Body of pancreas (tissue), 4 donors: ENCODE data around the gene EPN1. TPM values are rescaled to one million over a fixed set of nuclear protein-coding genes. Genes with fewer than 3 reads are reported as not detected.
"Not testable (repeated sequence)": the region's sequence is repeated elsewhere in the genome, so short reads cannot be mapped to it uniquely, and the experiment has no call there.

Experiments
- ATAC-seq: fragments of 150-250 bp; one replicate; pipeline ENCODE4 v1.9.1; 2016
- DNase-seq, 4 donors: peaks; one replicate each; pipeline ENCODE4 v3.0.0-alpha.2; 2019
- H3K27ac ChIP-seq, 4 donors: fragments of 200-600 bp; sonication (generic); 1 replicate in 3 of 4; 2 replicates in 1 of 4; pipeline versions ENCODE4 v1.5.1 to v1.6.1; 2016 to 2019; ENCODE audit warnings: mild to moderate bottlenecking in 1 of 4, mixed read lengths in 1 of 4, moderate library complexity in 1 of 4
- H3K27me3 ChIP-seq, 2 donors: fragments of 200-600 bp; sonication (generic); one replicate each; pipeline ENCODE4 v1.6.0; 2016; ENCODE audit warnings: mild to moderate bottlenecking in 1 of 2
- H3K36me3 ChIP-seq, 2 donors: fragments of 200-600 bp; sonication (generic); replicated peaks in 1 of 2; 2 replicates each; pipeline ENCODE4 v1.5.1; 2016; ENCODE audit warnings: low read depth in 2 of 2; ENCODE audit not compliant: insufficient read depth in 1 of 2
- H3K4me1 ChIP-seq: fragments of 200-600 bp; sonication (generic); one replicate; pipeline ENCODE4 v1.6.0; 2016
- H3K4me3 ChIP-seq, 2 donors: fragments of 200-600 bp; sonication (generic); 1 replicate in 1 of 2; 2 replicates in 1 of 2; pipeline ENCODE4 v1.5.1; 2016 to 2019
- H3K9me3 ChIP-seq, 3 donors: fragments of 200-600 bp; sonication (generic); 1 replicate in 2 of 3; 2 replicates in 1 of 3; pipeline ENCODE4 v1.5.1; 2016
- CTCF ChIP-seq, 7 experiments: fragments of 450-650 bp in 4 of 7; fragments of 200-600 bp in 3 of 7; sonication (generic) in 3 of 7; IDR thresholded peaks; one replicate each; pipeline ENCODE4 v1.5.1; 2016 to 2019; ENCODE audit warnings: antibody characterized with exemption in 7 of 7
- POLR2A ChIP-seq, 3 donors: fragments of 450-650 bp; IDR thresholded peaks; one replicate each; pipeline ENCODE4 v1.6.1; 2016; ENCODE audit warnings: antibody characterized with exemption in 3 of 3, mild to moderate bottlenecking in 2 of 3
- WGBS, 2 donors: methylation state at CpG; one replicate each; pipeline ENCODE4 v1.1.5; 2017; 5-methylcytosine and 5-hydroxymethylcytosine counted together
- intact Hi-C: fragments of 100-400 bp; cut with DNase I; formaldehyde crosslinking; loops from one replicate; pipeline ENCODE4 v1.15.1; 2023
- small RNA-seq: library from RNA; depleted of rRNA; stranded (forward); fragments of <200 nt; gene quantifications from one replicate; pipeline ENCODE3, GENCODE V24; 2016
- total RNA-seq, 2 donors: library from RNA; depleted of rRNA; stranded (reverse); fragments of >200 nt; gene quantifications; one replicate each; pipeline ENCODE4 v1.1.0, GENCODE V29; 2016

Gene EPN1
- total RNA-seq, 2 donors from 2014 or later, result 52.1 to 52.4 TPM

GRCh38 chr19:55753401-55753800 is 78.4 kb downstream of the EPN1 start:
- no peak for TF ChIP-seq POLR2A (IDR thresholded peaks at IDR 0.05)
- TF ChIP-seq CTCF (IDR thresholded peaks at IDR 0.05), result no peak
- Histone ChIP-seq H3K4me3 (no peak overlapping the region), H3K4me1 (peaks cover 27% of the 10 kb centered on the region), H3K9me3 (no peaks in the 10 kb centered on the region), H3K27me3 (no peaks in the 10 kb centered on the region), H3K36me3 (no peaks in the 10 kb centered on the region), H3K27ac (peak overlapping the region in 2 of 4 donors; percentile 24 to 53)
- intact Hi-C loops, result no loop called here
- DNase-seq, result peak; percentile 83 to 94 (median 91)
- 7 to 19% methylated on average over 3 of the region's 3 CpGs for WGBS, 2 donors
- peak; percentile 100 for ATAC-seq

GRCh38 chr19:55756808-55757207 is 81.8 kb downstream of the EPN1 start:
- WGBS, 2 donors, result 79 to 85% methylated on average over 4 of the region's 4 CpGs
- H3K36me3 ChIP-seq, H3K9me3 ChIP-seq, DNase-seq, intact Hi-C loops, H3K27me3 ChIP-seq, H3K4me3 ChIP-seq, H3K27ac ChIP-seq, ATAC-seq: not testable (repeated sequence)
- H3K4me1 ChIP-seq, result peaks cover 27% of the 10 kb centered on the region

- H3K27me3 ChIP-seq, DNase-seq, H3K36me3 ChIP-seq, intact Hi-C loops, H3K27ac ChIP-seq, H3K9me3 ChIP-seq, H3K4me3 ChIP-seq, ATAC-seq, H3K4me1 ChIP-seq: not testable (repeated sequence)
- 82 to 85% methylated on average over 3 of the region's 3 CpGs for WGBS, 2 donors
Observed at GRCh38 chr19:55758797-55759196, 83.8 kb downstream of the EPN1 start, which contains the start of gene RFPL4A. Gene RFPL4A (plus strand): TSS chr19:55759097. CDS start chr19:55761801, 2,704 bp downstream.

Small RNA genes within 50 kb of the gene (small RNA-seq; reads per million reads assigned to genes)
- not detected for gene AC010525.2

Other genes starting within 250 kb of the EPN1 start
- gene SHISA7, start 231.9 kb upstream of the EPN1 start, total RNA-seq, result not detected
- gene ISOC2, start 213.6 kb upstream of the EPN1 start, total RNA-seq, result 10 to 100 TPM; 38.4 to 75.8 TPM
- gene C19orf85, start 210.5 kb upstream of the EPN1 start, total RNA-seq, result not detected
- 1 to 10 TPM; 3.4 to 8.2 TPM for gene ZNF628, start 198.6 kb upstream of the EPN1 start, total RNA-seq
- 1 to 10 TPM; 4.2 to 8.2 TPM for gene NAT14, start 190.0 kb upstream of the EPN1 start, total RNA-seq
- 1 to 10 TPM; 2.6 to 3.3 TPM for gene SSC5D, start 186.8 kb upstream of the EPN1 start, total RNA-seq
- not detected for gene SBK2, start 138.1 kb upstream of the EPN1 start, total RNA-seq
- not detected for gene SBK3, start 129.7 kb upstream of the EPN1 start, total RNA-seq
- 1 to 10 TPM; 3.3 to 6.2 TPM for gene ZNF579, start 94.4 kb upstream of the EPN1 start, total RNA-seq
- gene FIZ1, start 75.7 kb upstream of the EPN1 start, total RNA-seq, result 10 to 100 TPM in 1 of 2 donors, 1 to 10 TPM in 1; 5.7 to 13.5 TPM
- 10 to 100 TPM; 29.7 to 45.4 TPM for gene ZNF524, start 74.9 kb upstream of the EPN1 start, total RNA-seq
- gene ZNF865, start 69.6 kb upstream of the EPN1 start, total RNA-seq, result 10 to 100 TPM in 1 of 2 donors, 1 to 10 TPM in 1; 6.5 to 14.8 TPM
- gene ZNF784, start 50.7 kb upstream of the EPN1 start, total RNA-seq, result 1 to 10 TPM; 6.9 to 9.6 TPM
- 10 to 100 TPM; 29.7 to 36.1 TPM for gene ZNF580, start 34.2 kb upstream of the EPN1 start, total RNA-seq
- gene ZNF581, start 31.6 kb upstream of the EPN1 start, total RNA-seq, result 10 to 100 TPM; 16.8 to 20.2 TPM
- gene CCDC106, start 27.0 kb upstream of the EPN1 start, total RNA-seq, result 10 to 100 TPM in 1 of 2 donors, 1 to 10 TPM in 1; 5.9 to 15.0 TPM
- 100 to 1,000 TPM in 1 of 2 donors, 10 to 100 TPM in 1; 53.4 to 106 TPM for gene U2AF2, start 20.2 kb upstream of the EPN1 start, total RNA-seq
- gene NLRP9, start 63.2 kb downstream of the EPN1 start, total RNA-seq, result not detected
- gene RFPL4A, start 83.9 kb downstream of the EPN1 start, total RNA-seq, result not detected
- 1 to 10 TPM in 1 of 2 donors, not detected in 1; 2.3 TPM for gene RFPL4AL1, start 93.9 kb downstream of the EPN1 start, total RNA-seq
- gene NLRP11, start 156.8 kb downstream of the EPN1 start, total RNA-seq, result not detected
- not detected for gene NLRP4, start 161.3 kb downstream of the EPN1 start, total RNA-seq